Neural crest cell (in vitro differentiated cells): Measurements from ENCODE around the gene PLIN3. TPM values are rescaled to one million over a fixed set of nuclear protein-coding genes. Genes with fewer than 3 reads are reported as not detected.

Source experiments
- DNase-seq: peaks from one replicate; pipeline ENCODE4 v3.0.0; 2021; ENCODE audit warnings: low read depth, mixed read lengths, low spot score
- H3K27ac Mint-ChIP-seq: one replicate; pipeline ENCODE4 v1.8.0; 2021; ENCODE audit warnings: mild to moderate bottlenecking, mixed read lengths; ENCODE audit not compliant: unreplicated experiment
- H3K27me3 Mint-ChIP-seq: 2 replicates; pipeline ENCODE4 v1.8.0; 2021; ENCODE audit warnings: low read depth, mild to moderate bottlenecking, mixed read lengths
- H3K36me3 Mint-ChIP-seq: 2 replicates; pipeline ENCODE4 v1.8.0; 2021; ENCODE audit warnings: low read depth, mild to moderate bottlenecking, mixed read lengths
- H3K4me1 Mint-ChIP-seq: 2 replicates; pipeline ENCODE4 v1.8.0; 2021; ENCODE audit warnings: mixed read lengths
- H3K4me3 Mint-ChIP-seq: one replicate; pipeline ENCODE4 v1.8.0; 2021; ENCODE audit warnings: mild to moderate bottlenecking, mixed read lengths
- H3K9me3 Mint-ChIP-seq: 2 replicates; pipeline ENCODE4 v1.8.0; 2021; ENCODE audit warnings: mixed read lengths
- CTCF ChIP-seq: fragments of 200-600 bp; sonication (generic); conservative IDR thresholded peaks from 2 replicates; pipeline ENCODE4 v1.5.0; 2021; ENCODE audit warnings: antibody characterized with exemption, mild to moderate bottlenecking
- total RNA-seq: library from RNA; stranded (reverse); gene quantifications from 2 replicates; pipeline ENCODE4 v1.2.1, GENCODE V29; 2021

Gene PLIN3
- total RNA-seq, 1 donor from 2014 or later, result 42.4 TPM

DNA sequence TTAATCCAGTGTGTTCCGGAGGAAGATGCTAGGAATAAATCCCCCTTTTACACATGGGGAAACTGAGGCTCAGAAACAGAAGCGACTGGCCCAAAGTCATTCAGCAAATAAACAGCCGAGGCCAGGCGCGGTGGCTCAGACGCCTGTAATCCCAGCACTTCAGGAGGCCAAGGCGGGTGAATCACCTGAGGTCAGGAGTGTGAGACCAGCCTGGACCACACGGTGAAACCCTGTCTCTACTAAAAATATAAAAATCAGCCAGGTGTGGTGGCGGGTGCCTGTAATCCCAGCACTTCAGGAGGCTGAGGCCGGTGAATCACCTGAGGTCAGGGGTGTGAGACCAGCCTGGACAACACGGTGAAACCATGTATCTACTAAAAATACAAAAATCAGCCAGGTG lies 11.6 kb upstream of the PLIN3 start:
- no peaks in the 10 kb centered on the region for H3K27me3 Mint-ChIP-seq
- no peaks in the 10 kb centered on the region for H3K9me3 Mint-ChIP-seq
- no peak overlapping the region for H3K4me3 Mint-ChIP-seq
- no peak for DNase-seq
- H3K36me3 Mint-ChIP-seq, result no peaks in the 10 kb centered on the region
- H3K27ac Mint-ChIP-seq, result no peak overlapping the region
- no peak for TF ChIP-seq CTCF
- H3K4me1 Mint-ChIP-seq, result no peaks in the 10 kb centered on the region

- no peaks in the 10 kb centered on the region for H3K4me1 Mint-ChIP-seq
- no peak for TF ChIP-seq CTCF
- no peak for DNase-seq
- no peaks in the 10 kb centered on the region for H3K36me3 Mint-ChIP-seq
- no peaks in the 10 kb centered on the region for H3K9me3 Mint-ChIP-seq
- H3K27ac Mint-ChIP-seq, result no peak overlapping the region
- H3K4me3 Mint-ChIP-seq, result no peak overlapping the region
- H3K27me3 Mint-ChIP-seq, result no peaks in the 10 kb centered on the region
Measured at GRCh38 chr19:4878491-4878968, 11.1 kb upstream of the PLIN3 start.

DNA sequence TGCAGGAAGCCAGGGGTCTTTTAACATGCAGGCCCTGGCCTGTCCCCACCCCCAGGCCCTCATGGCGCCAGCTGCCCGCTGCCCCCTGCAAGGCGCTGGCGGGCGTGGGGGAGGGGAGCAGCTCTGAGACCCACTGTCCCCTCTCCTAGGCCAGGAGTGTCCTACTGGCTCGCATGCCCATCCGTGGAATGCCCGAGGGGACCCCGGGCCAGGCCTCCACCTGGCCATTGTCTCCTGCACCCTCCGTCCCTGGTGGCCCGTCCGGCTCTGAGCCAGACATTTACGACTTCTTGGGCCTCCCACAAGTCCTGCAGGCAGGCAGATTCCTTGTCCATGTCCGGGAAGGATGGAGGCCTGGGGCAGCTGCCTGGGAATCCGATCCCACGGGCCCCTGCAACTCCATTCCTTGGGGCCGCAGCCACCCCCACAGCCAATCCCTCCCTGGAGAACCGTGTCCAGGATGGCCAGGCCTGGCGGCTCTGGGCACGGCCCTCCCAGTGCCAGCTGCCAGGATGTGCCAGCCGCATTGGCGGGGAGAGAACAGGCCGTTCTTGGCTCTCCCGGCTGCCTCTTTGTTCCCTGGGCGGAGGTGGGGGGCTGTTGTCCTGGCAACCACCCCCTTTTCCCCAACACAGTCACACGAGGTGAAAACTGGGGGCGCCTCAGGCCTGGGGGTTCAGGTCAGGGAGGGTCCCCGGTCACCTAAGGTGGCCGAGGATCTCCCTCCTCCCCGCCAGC lies 10.5 kb upstream of the PLIN3 start:
- no peak for DNase-seq
- Mint-ChIP-seq H3K36me3 (no peaks in the 10 kb centered on the region), H3K9me3 (no peaks in the 10 kb centered on the region), H3K27ac (no peak overlapping the region), H3K4me1 (no peaks in the 10 kb centered on the region), H3K4me3 (no peak overlapping the region), H3K27me3 (no peaks in the 10 kb centered on the region)
- no peak for TF ChIP-seq CTCF

GRCh38 chr19:4873930-4874329 lies 6.5 kb upstream of the PLIN3 start:
- TF ChIP-seq CTCF, result no peak
- no peak overlapping the region for H3K27ac Mint-ChIP-seq
- DNase-seq, result no peak
- no peaks in the 10 kb centered on the region for H3K36me3 Mint-ChIP-seq
- no peaks in the 10 kb centered on the region for H3K9me3 Mint-ChIP-seq
- H3K4me3 Mint-ChIP-seq, result no peak overlapping the region
- peaks cover 9% of the 10 kb centered on the region for H3K4me1 Mint-ChIP-seq
- H3K27me3 Mint-ChIP-seq, result peaks cover 4% of the 10 kb centered on the region

GRCh38 chr19:4871711-4872110 lies 4.2 kb upstream of the PLIN3 start:
- H3K27me3 Mint-ChIP-seq, result peaks cover 4% of the 10 kb centered on the region
- no peaks in the 10 kb centered on the region for H3K36me3 Mint-ChIP-seq
- no peak for DNase-seq
- peaks cover 9% of the 10 kb centered on the region for H3K4me1 Mint-ChIP-seq
- no peak overlapping the region for H3K4me3 Mint-ChIP-seq
- no peak for TF ChIP-seq CTCF
- no peak overlapping the region for H3K27ac Mint-ChIP-seq
- H3K9me3 Mint-ChIP-seq, result no peaks in the 10 kb centered on the region
